Endothelial cell of umbilical vein (primary cell): ENCODE measurements around the gene UBXN1.

Source experiments
- FOS ChIP-seq: IDR thresholded peaks from 2 replicates; pipeline ENCODE4 v1.6.1; 2011; ENCODE audit warnings: mild to moderate bottlenecking, low read length, moderate library complexity, borderline replicate concordance; ENCODE audit not compliant: insufficient read depth
- MYC ChIP-seq: IDR thresholded peaks from one replicate; pipeline ENCODE4 v1.6.1; 2011; ENCODE audit warnings: mild to moderate bottlenecking, low read depth, low read length
- POLR2A ChIP-seq: IDR thresholded peaks from 2 replicates; pipeline ENCODE4 v1.6.1; 2012; ENCODE audit warnings: low read depth, mild to moderate bottlenecking, control low read depth, low read length
- TF ChIP-seq, protein P1 (sequence below), 2 donors: IDR thresholded peaks; 1 replicate in 1 of 2; 2 replicates in 1 of 2; pipeline ENCODE4 v1.5.1; 2011; ENCODE audit warnings: low read length in 2 of 2, mild to moderate bottlenecking in 2 of 2, moderate library complexity in 2 of 2, control low read depth in 1 of 2, inconsistent platforms in 1 of 2, low read depth in 1 of 2; ENCODE audit not compliant: insufficient read depth in 1 of 2; ENCODE audit errors: extremely low read depth in 1 of 2
- TF ChIP-seq, protein P2 (sequence below): IDR thresholded peaks from 2 replicates; pipeline ENCODE4 v1.6.1; 2011; ENCODE audit not compliant: insufficient read depth, insufficient read length

DNA sequence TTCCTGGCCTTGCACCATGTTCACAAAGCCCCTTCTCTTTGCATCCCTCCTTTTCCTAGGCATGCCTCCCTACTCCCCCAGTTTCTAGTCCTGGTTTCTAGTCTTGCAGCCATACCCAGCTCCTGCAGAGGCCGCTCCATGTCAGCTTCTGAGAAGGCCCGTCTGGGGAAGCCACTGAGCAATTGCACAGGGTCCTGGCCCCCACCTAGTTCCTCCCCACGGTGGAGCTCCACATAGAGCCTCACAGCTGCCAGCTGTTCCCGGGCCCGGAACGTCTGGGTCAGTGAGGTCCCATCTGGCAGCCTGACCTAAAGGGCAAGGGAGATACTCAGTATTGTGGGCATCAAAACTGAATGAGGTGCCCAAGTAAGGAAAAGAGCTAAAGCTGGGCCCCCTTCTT lies 2.2 kb downstream of the UBXN1 start:
- TF ChIP-seq, protein P1, sequence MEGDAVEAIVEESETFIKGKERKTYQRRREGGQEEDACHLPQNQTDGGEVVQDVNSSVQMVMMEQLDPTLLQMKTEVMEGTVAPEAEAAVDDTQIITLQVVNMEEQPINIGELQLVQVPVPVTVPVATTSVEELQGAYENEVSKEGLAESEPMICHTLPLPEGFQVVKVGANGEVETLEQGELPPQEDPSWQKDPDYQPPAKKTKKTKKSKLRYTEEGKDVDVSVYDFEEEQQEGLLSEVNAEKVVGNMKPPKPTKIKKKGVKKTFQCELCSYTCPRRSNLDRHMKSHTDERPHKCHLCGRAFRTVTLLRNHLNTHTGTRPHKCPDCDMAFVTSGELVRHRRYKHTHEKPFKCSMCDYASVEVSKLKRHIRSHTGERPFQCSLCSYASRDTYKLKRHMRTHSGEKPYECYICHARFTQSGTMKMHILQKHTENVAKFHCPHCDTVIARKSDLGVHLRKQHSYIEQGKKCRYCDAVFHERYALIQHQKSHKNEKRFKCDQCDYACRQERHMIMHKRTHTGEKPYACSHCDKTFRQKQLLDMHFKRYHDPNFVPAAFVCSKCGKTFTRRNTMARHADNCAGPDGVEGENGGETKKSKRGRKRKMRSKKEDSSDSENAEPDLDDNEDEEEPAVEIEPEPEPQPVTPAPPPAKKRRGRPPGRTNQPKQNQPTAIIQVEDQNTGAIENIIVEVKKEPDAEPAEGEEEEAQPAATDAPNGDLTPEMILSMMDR (IDR thresholded peaks at IDR 0.05; ENCODE audit: extremely low read depth in 1 of 2, insufficient read depth in 1 of 2, low read depth in 1 of 2, low read length in 2 of 2): no peak
- no peak for TF ChIP-seq POLR2A
- no peak for TF ChIP-seq FOS
- TF ChIP-seq, protein P2, sequence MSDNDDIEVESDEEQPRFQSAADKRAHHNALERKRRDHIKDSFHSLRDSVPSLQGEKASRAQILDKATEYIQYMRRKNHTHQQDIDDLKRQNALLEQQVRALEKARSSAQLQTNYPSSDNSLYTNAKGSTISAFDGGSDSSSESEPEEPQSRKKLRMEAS: no peak
- no peak for TF ChIP-seq MYC
